Activated CD8-positive, alpha-beta T cell treated with anti-CD3 and anti-CD28 coated beads for 36 hours (primary cell): ENCODE measurements around the gene GLOD5. TPM values are rescaled to one million over a fixed set of nuclear protein-coding genes. Genes with fewer than 3 reads are reported as not detected.
A peak's percentile ranks its signal among the peaks of the same experiment; 100 is the strongest.

Source experiments
- ATAC-seq: fragments of 200-7000 bp; cut with Tn5 transposase; one replicate; pipeline ENCODE4 v1.10.0; 2021; ENCODE audit warnings: mild to moderate bottlenecking, moderate library complexity
- CTCF ChIA-PET: fragments of 350-600 bp; sonication (Branson Sonifier 250); formaldehyde crosslinking; loops from one replicate; lab custom pipeline; 2021; ENCODE audit warnings: antibody characterized with exemption; lab: Charles Lee
- POLR2A ChIA-PET: fragments of 350-600 bp; sonication (Branson Sonifier 250); formaldehyde crosslinking; loops from one replicate; lab custom pipeline; 2021; ENCODE audit warnings: antibody characterized with exemption; lab: Charles Lee
- DNase-seq: peaks from one replicate; pipeline ENCODE4 v3.0.0-alpha.2; 2020
- H3K27ac Mint-ChIP-seq: one replicate; pipeline ENCODE4 v1.8.0; 2021; ENCODE audit warnings: mild to moderate bottlenecking, mixed read lengths
- H3K27me3 Mint-ChIP-seq: one replicate; pipeline ENCODE4 v1.8.0; 2021; ENCODE audit warnings: mixed read lengths
- H3K36me3 Mint-ChIP-seq: one replicate; pipeline ENCODE4 v1.8.0; 2021; ENCODE audit warnings: low read depth, mixed read lengths
- H3K4me1 Mint-ChIP-seq: one replicate; pipeline ENCODE4 v1.8.0; 2021; ENCODE audit warnings: low read depth, mixed read lengths
- H3K4me3 Mint-ChIP-seq: one replicate; pipeline ENCODE4 v1.8.0; 2021; ENCODE audit warnings: mild to moderate bottlenecking, moderate library complexity, mixed read lengths
- H3K9me3 Mint-ChIP-seq: one replicate; pipeline ENCODE4 v1.8.0; 2021; ENCODE audit warnings: mixed read lengths
- intact Hi-C: fragments of 100-400 bp; cut with micrococcal nuclease; formaldehyde crosslinking; loops from one replicate; pipeline ENCODE4 v1.10.0; 2022
- total RNA-seq, 2 experiments: library from RNA; stranded (reverse); gene quantifications; one replicate each; pipeline ENCODE4 v1.2.3, GENCODE V29; 2021
- TF ChIP-seq, protein P1 (sequence below): fragments of 200-600 bp; IDR thresholded peaks from one replicate; pipeline ENCODE4 v1.8.0; 2022; ENCODE audit warnings: antibody characterized with exemption, mild to moderate bottlenecking

The GLOD5 gene
- total RNA-seq, 2 experiments from 2014 or later = not detected

DNA sequence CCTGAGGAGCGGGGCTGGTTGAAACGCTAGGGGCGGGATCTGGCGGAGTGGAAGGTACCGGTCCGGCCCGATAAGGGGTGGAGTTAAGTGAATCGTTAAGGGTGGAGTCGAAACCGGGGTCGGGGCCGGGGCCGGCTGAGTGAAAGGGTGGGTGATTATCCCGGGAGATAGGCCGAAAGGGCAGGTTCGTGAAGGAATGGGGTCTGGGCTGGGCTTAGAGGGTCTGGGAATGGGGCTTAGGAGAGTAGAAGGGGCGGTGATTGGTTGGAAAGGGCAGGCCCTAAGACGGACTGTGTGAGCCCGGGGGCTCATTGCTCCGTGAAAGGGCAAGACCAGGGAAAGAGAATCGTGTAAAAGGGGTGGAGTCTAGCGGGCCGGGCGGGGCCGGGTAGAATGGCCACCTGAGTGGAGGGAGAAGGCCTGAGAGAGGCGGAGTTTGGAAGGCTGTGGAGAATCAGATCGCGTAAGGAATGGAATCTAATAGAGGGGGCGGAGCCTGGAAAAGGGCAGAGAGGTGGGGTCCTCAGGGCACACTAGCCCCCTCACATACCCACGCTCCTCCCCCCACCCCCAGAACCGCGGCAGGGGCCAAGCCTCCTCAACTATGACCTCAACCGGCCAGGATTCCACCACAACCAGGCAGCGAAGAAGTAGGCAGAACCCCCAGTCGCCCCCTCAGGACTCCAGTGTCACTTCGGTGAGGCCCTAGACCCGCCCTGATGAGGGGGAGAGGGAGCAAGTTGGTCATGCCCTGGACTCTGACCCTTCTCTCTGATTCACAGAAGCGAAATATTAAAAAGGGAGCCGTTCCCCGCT, 40.8 kb downstream of the GLOD5 start:
- peaks cover 25% of the 10 kb centered on the region for H3K4me1 Mint-ChIP-seq
- POLR2A ChIA-PET = interaction anchor here (0.7 kb wide), 1 partner anchor 211 kb away, joined by 4 read pairs; no protein-coding TSS in a partner anchor
- peak overlapping the region; percentile 98 for H3K27ac Mint-ChIP-seq
- CTCF ChIA-PET = interaction anchor here (1.0 to 1.4 kb wide), 2 partner anchors 119 to 141 kb away, joined by 3 to 4 read pairs; partner anchors contain the start of gene WAS
- ATAC-seq (peak; percentile 56), DNase-seq (peak; percentile 85)
- peaks cover 8% of the 10 kb centered on the region for H3K36me3 Mint-ChIP-seq
- peak overlapping the region; percentile 94 for H3K4me3 Mint-ChIP-seq
- H3K9me3 Mint-ChIP-seq = no peaks in the 10 kb centered on the region
- TF ChIP-seq, protein P1, sequence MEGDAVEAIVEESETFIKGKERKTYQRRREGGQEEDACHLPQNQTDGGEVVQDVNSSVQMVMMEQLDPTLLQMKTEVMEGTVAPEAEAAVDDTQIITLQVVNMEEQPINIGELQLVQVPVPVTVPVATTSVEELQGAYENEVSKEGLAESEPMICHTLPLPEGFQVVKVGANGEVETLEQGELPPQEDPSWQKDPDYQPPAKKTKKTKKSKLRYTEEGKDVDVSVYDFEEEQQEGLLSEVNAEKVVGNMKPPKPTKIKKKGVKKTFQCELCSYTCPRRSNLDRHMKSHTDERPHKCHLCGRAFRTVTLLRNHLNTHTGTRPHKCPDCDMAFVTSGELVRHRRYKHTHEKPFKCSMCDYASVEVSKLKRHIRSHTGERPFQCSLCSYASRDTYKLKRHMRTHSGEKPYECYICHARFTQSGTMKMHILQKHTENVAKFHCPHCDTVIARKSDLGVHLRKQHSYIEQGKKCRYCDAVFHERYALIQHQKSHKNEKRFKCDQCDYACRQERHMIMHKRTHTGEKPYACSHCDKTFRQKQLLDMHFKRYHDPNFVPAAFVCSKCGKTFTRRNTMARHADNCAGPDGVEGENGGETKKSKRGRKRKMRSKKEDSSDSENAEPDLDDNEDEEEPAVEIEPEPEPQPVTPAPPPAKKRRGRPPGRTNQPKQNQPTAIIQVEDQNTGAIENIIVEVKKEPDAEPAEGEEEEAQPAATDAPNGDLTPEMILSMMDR = no peak
- intact Hi-C loops = loop anchor here (5.0 kb wide), 1 partner anchor 135 kb away; no protein-coding TSS in a partner anchor
- H3K27me3 Mint-ChIP-seq = no peaks in the 10 kb centered on the region

DNA sequence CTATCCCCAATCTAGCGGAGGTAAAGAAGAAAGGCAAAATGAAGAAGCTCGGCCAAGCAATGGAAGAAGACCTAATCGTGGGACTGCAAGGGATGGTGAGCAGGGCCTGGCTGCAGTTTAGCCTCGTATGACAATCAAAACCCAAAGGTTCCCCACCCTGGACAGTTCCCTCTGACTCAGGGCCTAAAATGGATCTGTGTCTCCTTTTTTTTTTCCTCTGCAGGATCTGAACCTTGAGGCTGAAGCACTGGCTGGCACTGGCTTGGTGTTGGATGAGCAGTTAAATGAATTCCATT, 41.3 kb downstream of the GLOD5 start:
- no peak for ATAC-seq
- no peaks in the 10 kb centered on the region for H3K9me3 Mint-ChIP-seq
- H3K4me3 Mint-ChIP-seq = peak overlapping the region; percentile 94
- intact Hi-C loops = loop anchor here (5.0 kb wide), 1 partner anchor 134 kb away; no protein-coding TSS in a partner anchor
- peak overlapping the region; percentile 98 for H3K27ac Mint-ChIP-seq
- no peak for DNase-seq
- H3K27me3 Mint-ChIP-seq = no peaks in the 10 kb centered on the region
- peaks cover 8% of the 10 kb centered on the region for H3K36me3 Mint-ChIP-seq
- CTCF ChIA-PET = no interaction called here
- peaks cover 25% of the 10 kb centered on the region for H3K4me1 Mint-ChIP-seq
- POLR2A ChIA-PET = no interaction called here
- TF ChIP-seq, protein P1 = no peak

DNA sequence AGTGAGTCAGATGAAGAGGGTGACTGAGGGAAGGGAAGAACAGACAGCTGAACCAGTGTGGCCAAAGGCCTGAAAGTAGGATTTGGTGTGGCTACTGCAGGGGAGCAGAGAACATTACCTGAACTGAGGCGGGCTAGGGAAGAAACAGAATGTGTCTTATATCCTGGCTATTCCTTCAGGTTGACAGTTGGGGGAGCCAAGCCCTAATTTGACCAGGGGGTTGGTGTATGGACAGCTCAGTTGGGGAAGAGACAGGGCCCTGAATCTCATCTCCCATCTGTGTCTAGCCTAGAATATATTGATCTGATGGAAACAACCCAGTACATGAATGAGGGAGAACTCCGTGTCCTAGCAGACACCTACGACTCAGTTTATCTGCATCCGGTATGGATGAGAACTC, 44.5 kb downstream of the GLOD5 start:
- TF ChIP-seq, protein P1 = no peak
- Mint-ChIP-seq H3K27me3 (no peaks in the 10 kb centered on the region), H3K27ac (peak overlapping the region; percentile 2), H3K36me3 (peaks cover 8% of the 10 kb centered on the region), H3K4me1 (peaks cover 20% of the 10 kb centered on the region), H3K9me3 (no peaks in the 10 kb centered on the region), H3K4me3 (no peak overlapping the region)
- ChIA-PET POLR2A (interaction anchor here (1.3 kb wide), 1 partner anchor 43 kb away, joined by 3 read pairs; no protein-coding TSS in a partner anchor), CTCF (no interaction called here)
- ATAC-seq = no peak
- intact Hi-C loops = no loop called here
- no peak for DNase-seq

DNA sequence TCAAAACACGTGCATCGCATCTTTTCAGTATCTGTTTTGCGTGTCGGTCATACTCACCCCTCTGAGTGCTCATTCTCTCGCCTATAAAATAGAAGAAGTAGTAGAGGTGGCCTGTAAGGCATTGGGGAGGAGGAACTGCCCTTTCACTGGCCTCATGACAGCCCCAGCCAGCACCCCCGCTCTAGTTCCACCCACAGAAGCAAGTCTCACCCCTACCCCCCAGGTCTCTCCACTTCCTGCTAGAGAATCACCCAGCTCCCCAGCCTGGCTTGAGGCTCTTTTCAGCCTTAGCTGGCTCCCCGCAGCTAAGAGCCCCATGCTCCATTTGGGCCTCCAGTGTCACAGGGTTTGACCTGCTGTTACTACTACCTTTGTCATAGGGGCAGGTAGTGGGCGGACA, 52.1 kb downstream of the GLOD5 start:
- Mint-ChIP-seq H3K4me1 (no peaks in the 10 kb centered on the region), H3K9me3 (no peaks in the 10 kb centered on the region), H3K36me3 (peaks cover 5% of the 10 kb centered on the region), H3K27me3 (no peaks in the 10 kb centered on the region), H3K27ac (no peak overlapping the region), H3K4me3 (no peak overlapping the region)
- ChIA-PET POLR2A (no interaction called here), CTCF (interaction anchor here (1.2 kb wide), 1 partner anchor 165 kb away, joined by 3 read pairs; no protein-coding TSS in a partner anchor)
- intact Hi-C loops = no loop called here
- no peak for DNase-seq
- TF ChIP-seq, protein P1 = no peak
- ATAC-seq = no peak

DNA sequence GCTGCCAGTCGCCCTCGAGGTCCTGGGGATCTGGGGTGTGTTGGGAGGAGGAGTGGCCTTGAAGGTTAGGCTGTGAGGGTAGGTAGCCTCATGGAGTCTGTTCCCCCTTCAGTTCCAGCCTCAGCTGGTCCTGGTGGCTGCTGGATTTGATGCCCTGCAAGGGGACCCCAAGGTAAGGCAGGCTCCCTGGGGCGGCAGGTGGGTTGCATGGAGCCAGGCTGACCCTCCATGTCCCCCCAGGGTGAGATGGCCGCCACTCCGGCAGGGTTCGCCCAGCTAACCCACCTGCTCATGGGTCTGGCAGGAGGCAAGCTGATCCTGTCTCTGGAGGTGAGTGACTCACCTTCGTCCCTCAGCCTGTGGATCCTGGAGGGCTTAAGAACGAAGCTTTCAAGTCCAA, 53.2 kb downstream of the GLOD5 start:
- ChIA-PET POLR2A (interaction anchor here (0.7 kb wide), 1 partner anchor 339 kb away, joined by 3 read pairs; no protein-coding TSS in a partner anchor), CTCF (no interaction called here)
- Mint-ChIP-seq H3K4me1 (no peaks in the 10 kb centered on the region), H3K4me3 (no peak overlapping the region), H3K36me3 (peaks cover 5% of the 10 kb centered on the region), H3K27ac (no peak overlapping the region), H3K27me3 (no peaks in the 10 kb centered on the region), H3K9me3 (no peaks in the 10 kb centered on the region)
- TF ChIP-seq, protein P1 = no peak
- ATAC-seq (no peak), DNase-seq (no peak)
- intact Hi-C loops = no loop called here
